H9 (cell line): ENCODE data around the gene ZBP1. TPM values are rescaled to one million over a fixed set of nuclear protein-coding genes. Genes with fewer than 3 reads are reported as not detected.

Source experiments
- DNase-seq: peaks from one replicate; pipeline ENCODE4 v3.0.0-alpha.2; 2017
- H2AFZ ChIP-seq: one replicate; pipeline ENCODE4 v1.6.1; 2013; ENCODE audit warnings: mild to moderate bottlenecking, low read length, control low read depth, moderate library complexity
- H2AK5ac ChIP-seq: 2 replicates; pipeline ENCODE4 v1.6.1; 2013; ENCODE audit warnings: low read length, control low read depth, mixed read lengths; ENCODE audit not compliant: insufficient read length
- H2BK120ac ChIP-seq: one replicate; pipeline ENCODE4 v1.6.1; 2013; ENCODE audit warnings: low read depth, mild to moderate bottlenecking, low read length, control low read depth, inconsistent platforms; ENCODE audit not compliant: poor library complexity, severe bottlenecking
- H2BK12ac ChIP-seq: 2 replicates; pipeline ENCODE4 v1.6.1; 2013; ENCODE audit warnings: low read length, control low read depth, mixed read lengths, low read depth; ENCODE audit not compliant: insufficient read length
- H2BK15ac ChIP-seq: 2 replicates; pipeline ENCODE4 v1.6.1; 2013; ENCODE audit warnings: low read depth, low read length, control low read depth
- H2BK20ac ChIP-seq: one replicate; pipeline ENCODE4 v1.6.1; 2013; ENCODE audit warnings: low read depth, mild to moderate bottlenecking, low read length, control low read depth, inconsistent platforms; ENCODE audit not compliant: poor library complexity, severe bottlenecking
- H2BK5ac ChIP-seq: 2 replicates; pipeline ENCODE4 v1.6.1; 2013; ENCODE audit warnings: low read length, control low read depth, mixed read lengths; ENCODE audit not compliant: insufficient read length
- H3K14ac ChIP-seq: 2 replicates; pipeline ENCODE4 v1.6.1; 2013; ENCODE audit warnings: low read length, control low read depth; ENCODE audit not compliant: insufficient read depth
- H3K18ac ChIP-seq: 2 replicates; pipeline ENCODE4 v1.6.1; 2013; ENCODE audit warnings: low read depth, mild to moderate bottlenecking, mixed read lengths, low read length, control low read depth; ENCODE audit not compliant: insufficient read length
- H3K23ac ChIP-seq: 2 replicates; pipeline ENCODE4 v1.6.1; 2013; ENCODE audit warnings: low read length, control low read depth, mixed read lengths, low read depth; ENCODE audit not compliant: insufficient read length
- H3K23me2 ChIP-seq: 2 replicates; pipeline ENCODE4 v1.6.1; 2013; ENCODE audit warnings: low read depth, mild to moderate bottlenecking, mixed read lengths, low read length, control low read depth; ENCODE audit not compliant: insufficient read length, poor library complexity, severe bottlenecking
- H3K27ac ChIP-seq: 2 replicates; pipeline ENCODE4 v1.5.1; 2013; ENCODE audit warnings: low read length, control low read depth, mixed read lengths, low read depth; ENCODE audit not compliant: insufficient read length
- H3K27me3 ChIP-seq: 2 replicates; pipeline ENCODE4 v1.6.1; 2013; ENCODE audit warnings: low read length, control low read depth, inconsistent platforms; ENCODE audit not compliant: insufficient read depth
- H3K4ac ChIP-seq: 2 replicates; pipeline ENCODE4 v1.6.1; 2013; ENCODE audit warnings: low read depth, mild to moderate bottlenecking, control low read depth, inconsistent platforms, low read length, moderate library complexity
- H3K4me1 ChIP-seq: 2 replicates; pipeline ENCODE4 v1.6.1; 2013; ENCODE audit warnings: low read length, control low read depth, inconsistent platforms; ENCODE audit not compliant: insufficient read depth
- H3K4me2 ChIP-seq: 2 replicates; pipeline ENCODE4 v1.6.1; 2013; ENCODE audit warnings: low read length, control low read depth, mixed read lengths; ENCODE audit not compliant: insufficient read length, insufficient read depth
- H3K56ac ChIP-seq: 2 replicates; pipeline ENCODE4 v1.6.1; 2013; ENCODE audit warnings: low read depth, mild to moderate bottlenecking, mixed read lengths, low read length, control low read depth; ENCODE audit not compliant: insufficient read length
- H3K79me1 ChIP-seq: 2 replicates; pipeline ENCODE4 v1.6.1; 2013; ENCODE audit warnings: low read depth, mild to moderate bottlenecking, moderate library complexity, low read length, control low read depth, inconsistent platforms; ENCODE audit not compliant: insufficient read depth, poor library complexity, severe bottlenecking
- H3K79me2 ChIP-seq: 2 replicates; pipeline ENCODE4 v1.6.1; 2013; ENCODE audit warnings: low read length, control low read depth, inconsistent platforms; ENCODE audit not compliant: insufficient read depth
- H3K9ac ChIP-seq: 2 replicates; pipeline ENCODE4 v1.6.1; 2013; ENCODE audit warnings: low read length, control low read depth, mixed read lengths; ENCODE audit not compliant: insufficient read length; ENCODE audit errors: extremely low read depth
- H3K9me3 ChIP-seq: one replicate; pipeline ENCODE4 v1.6.1; 2013; ENCODE audit warnings: low read depth, low read length, inconsistent platforms; ENCODE audit not compliant: control insufficient read depth
- H3T11ph ChIP-seq: one replicate; pipeline ENCODE4 v1.6.1; 2013; ENCODE audit warnings: mild to moderate bottlenecking, low read length, control low read depth, inconsistent platforms
- H4K20me1 ChIP-seq: one replicate; pipeline ENCODE4 v1.6.1; 2013; ENCODE audit not compliant: control insufficient read depth, insufficient read length, insufficient read depth
- H4K5ac ChIP-seq: 2 replicates; pipeline ENCODE4 v1.6.1; 2013; ENCODE audit warnings: low read depth, mild to moderate bottlenecking, mixed read lengths, low read length, control low read depth; ENCODE audit not compliant: insufficient read length
- H4K8ac ChIP-seq: replicated peaks from 2 replicates; pipeline ENCODE4 v1.6.1; 2013; ENCODE audit warnings: low read length, control low read depth, mixed read lengths, low read depth; ENCODE audit not compliant: insufficient read length
- H4K91ac ChIP-seq: 2 replicates; pipeline ENCODE4 v1.6.1; 2013; ENCODE audit warnings: low read depth, mild to moderate bottlenecking, moderate library complexity, mixed read lengths, low read length, control low read depth; ENCODE audit not compliant: insufficient read length
- H3K27ac Mint-ChIP-seq, 3 experiments: 2 replicates in 2 of 3; 3 replicates in 1 of 3; pipeline ENCODE4 v1.8.0; 2020 to 2021; ENCODE audit warnings: mixed read lengths in 3 of 3, mild to moderate bottlenecking in 1 of 3, moderate library complexity in 1 of 3
- H3K27me3 Mint-ChIP-seq: 2 replicates; pipeline ENCODE4 v1.8.0; 2021; ENCODE audit warnings: low read depth, mild to moderate bottlenecking, moderate library complexity, mixed read lengths
- H3K36me3 Mint-ChIP-seq, 3 experiments: 2 replicates in 2 of 3; 3 replicates in 1 of 3; pipeline ENCODE4 v1.8.0; 2020 to 2021; ENCODE audit warnings: low read depth in 3 of 3, mixed read lengths in 3 of 3; ENCODE audit not compliant: insufficient read depth in 1 of 3
- H3K4me1 Mint-ChIP-seq, 2 experiments: 2 replicates each; pipeline ENCODE4 v1.8.0; 2020; ENCODE audit warnings: mixed read lengths in 2 of 2
- H3K4me3 Mint-ChIP-seq, 2 experiments: 2 replicates in 1 of 2; 3 replicates in 1 of 2; pipeline ENCODE4 v1.8.0; 2020 to 2021; ENCODE audit warnings: mild to moderate bottlenecking in 2 of 2, mixed read lengths in 2 of 2, moderate library complexity in 1 of 2
- H3K9me3 Mint-ChIP-seq, 2 experiments: 2 replicates in 1 of 2; 3 replicates in 1 of 2; pipeline ENCODE4 v1.8.0; 2020; ENCODE audit warnings: mild to moderate bottlenecking in 2 of 2, mixed read lengths in 2 of 2, moderate library complexity in 1 of 2
- CTCF ChIP-seq: fragments of 200-600 bp; sonication (generic); conservative IDR thresholded peaks from 3 replicates; pipeline ENCODE4 v1.8.0; 2021; ENCODE audit warnings: antibody characterized with exemption, mild to moderate bottlenecking
- WGBS: extraction: QIAGEN DNeasy Blood & Tissue Kit; methylation state at CpG from one replicate; pipeline ENCODE4 v1.1.7; 2013; ENCODE audit warnings: missing lambda C conversion rate, low lambda C conversion rate, mixed read lengths; ENCODE audit not compliant: insufficient read length; ENCODE audit errors: extremely low coverage; 5-methylcytosine and 5-hydroxymethylcytosine counted together
- total RNA-seq: library from RNA; stranded (reverse); gene quantifications from 2 replicates; pipeline ENCODE4 v1.2.1, GENCODE V29; 2021

ZBP1 gene
- total RNA-seq, 1 experiment from 2014 or later = not detected

- no peaks in the 10 kb centered on the region for H3K27me3 ChIP-seq
- no peak overlapping the region for H3K14ac ChIP-seq
- no peak for DNase-seq
- Mint-ChIP-seq H3K4me3 (no peak overlapping the region), H3K27me3 (peaks cover 7% of the 10 kb centered on the region), H3K36me3 (no peaks in the 10 kb centered on the region), H3K4me1 (peaks cover 10 to 33% of the 10 kb centered on the region in 2 experiments), H3K9me3 (peaks cover 0 to 9% of the 10 kb centered on the region in 2 experiments; a peak in 3 of 5 replicates), H3K27ac (no peak overlapping the region)
- H3K27ac ChIP-seq = no peak overlapping the region
- no peaks in the 10 kb centered on the region for H3K79me1 ChIP-seq
- no peak overlapping the region for H3T11ph ChIP-seq
- no peak overlapping the region for H4K5ac ChIP-seq
- H3K23ac ChIP-seq = no peak overlapping the region
- H2BK20ac ChIP-seq = no peak overlapping the region
- no peak overlapping the region for H4K8ac ChIP-seq
- WGBS = no CpG with 5 or more reads among the region's 8 CpGs
- H2BK15ac ChIP-seq = no peak overlapping the region
- H3K18ac ChIP-seq = no peak overlapping the region
- H3K4ac ChIP-seq = no peak overlapping the region
- no peak overlapping the region for H2BK5ac ChIP-seq
- H3K79me2 ChIP-seq = no peaks in the 10 kb centered on the region
- no peak for TF ChIP-seq CTCF
- no peak overlapping the region for H3K9ac ChIP-seq
- no peak overlapping the region for H3K4me2 ChIP-seq
- H2BK120ac ChIP-seq = no peak overlapping the region
- H4K20me1 ChIP-seq = no peaks in the 10 kb centered on the region
- no peak overlapping the region for H2AK5ac ChIP-seq
- H3K9me3 ChIP-seq = no peaks in the 10 kb centered on the region
- H4K91ac ChIP-seq = no peak overlapping the region
- no peak overlapping the region for H2AFZ ChIP-seq
- no peaks in the 10 kb centered on the region for H3K4me1 ChIP-seq
- H3K56ac ChIP-seq = no peak overlapping the region
- H2BK12ac ChIP-seq = no peak overlapping the region
- H3K23me2 ChIP-seq = no peaks in the 10 kb centered on the region
Measured at GRCh38 chr20:57586370-57586793, 33.8 kb downstream of the ZBP1 start.
